DND-41 (cell line): ENCODE results near the gene DIAPH3.

ENCODE experiments used
- ATAC-seq: fragments of 200-7000 bp; cut with Tn5 transposase; 3 replicates; pipeline ENCODE4 v1.9.1; 2021; ENCODE audit warnings: low read depth; ENCODE audit not compliant: insufficient read depth
- DNase-seq: peaks from one replicate; pipeline ENCODE4 v3.0.0-alpha.2; 2020
- H2AFZ ChIP-seq: 2 replicates; pipeline ENCODE4 v1.6.0; 2012; ENCODE audit warnings: low read depth, low read length
- H3K27ac ChIP-seq: 2 replicates; pipeline ENCODE4 v1.5.1; 2012; ENCODE audit warnings: low read length, inconsistent platforms
- H3K27me3 ChIP-seq: fragments of 200-600 bp; sonication (generic); 2 replicates; pipeline ENCODE4 v1.6.0; 2012; ENCODE audit warnings: low read length, mild to moderate bottlenecking, inconsistent platforms; ENCODE audit not compliant: insufficient read depth, poor library complexity
- H3K36me3 ChIP-seq: 2 replicates; pipeline ENCODE4 v1.5.1; 2012; ENCODE audit warnings: low read length, inconsistent platforms; ENCODE audit not compliant: insufficient read depth
- H3K4me1 ChIP-seq: 2 replicates; pipeline ENCODE4 v1.5.1; 2012; ENCODE audit warnings: mild to moderate bottlenecking, low read length; ENCODE audit not compliant: insufficient read depth
- H3K4me2 ChIP-seq: 2 replicates; pipeline ENCODE4 v1.6.0; 2012; ENCODE audit warnings: mild to moderate bottlenecking, moderate library complexity, low read length, inconsistent platforms; ENCODE audit not compliant: insufficient read depth
- H3K4me3 ChIP-seq, 2 experiments: fragments of 200-600 bp in 1 of 2; shearing (Covaris generic) in 1 of 2; 2 replicates each; pipeline ENCODE4 v1.5.1; 2012 to 2016; ENCODE audit warnings: inconsistent platforms in 2 of 2, low read length in 2 of 2, mild to moderate bottlenecking in 2 of 2, low read depth in 1 of 2, moderate library complexity in 1 of 2
- H3K79me2 ChIP-seq: 2 replicates; pipeline ENCODE4 v1.6.0; 2012; ENCODE audit warnings: low read length, inconsistent platforms; ENCODE audit not compliant: insufficient read depth
- H3K9ac ChIP-seq: 2 replicates; pipeline ENCODE4 v1.6.0; 2012; ENCODE audit warnings: low read depth, mild to moderate bottlenecking, inconsistent platforms, low read length, moderate library complexity
- H3K9me3 ChIP-seq: 2 replicates; pipeline ENCODE4 v1.5.1; 2012; ENCODE audit warnings: low read length, moderate library complexity, mild to moderate bottlenecking, inconsistent platforms; ENCODE audit not compliant: insufficient read depth, severe bottlenecking
- H4K20me1 ChIP-seq: 2 replicates; pipeline ENCODE4 v1.6.0; 2012; ENCODE audit warnings: low read length; ENCODE audit not compliant: insufficient read depth
- EZH2 ChIP-seq: IDR thresholded peaks from 3 replicates; pipeline ENCODE4 v1.6.1; 2012; ENCODE audit warnings: borderline replicate concordance, low read depth, mild to moderate bottlenecking, moderate library complexity, low read length, inconsistent platforms; ENCODE audit not compliant: severe bottlenecking
- TF ChIP-seq, protein P1 (sequence below): IDR thresholded peaks from 2 replicates; pipeline ENCODE4 v1.5.1; 2012; ENCODE audit warnings: borderline replicate concordance, low read length, moderate library complexity, mild to moderate bottlenecking; ENCODE audit not compliant: poor library complexity, severe bottlenecking; ENCODE audit errors: extremely low read depth

The DIAPH3 gene

DNA sequence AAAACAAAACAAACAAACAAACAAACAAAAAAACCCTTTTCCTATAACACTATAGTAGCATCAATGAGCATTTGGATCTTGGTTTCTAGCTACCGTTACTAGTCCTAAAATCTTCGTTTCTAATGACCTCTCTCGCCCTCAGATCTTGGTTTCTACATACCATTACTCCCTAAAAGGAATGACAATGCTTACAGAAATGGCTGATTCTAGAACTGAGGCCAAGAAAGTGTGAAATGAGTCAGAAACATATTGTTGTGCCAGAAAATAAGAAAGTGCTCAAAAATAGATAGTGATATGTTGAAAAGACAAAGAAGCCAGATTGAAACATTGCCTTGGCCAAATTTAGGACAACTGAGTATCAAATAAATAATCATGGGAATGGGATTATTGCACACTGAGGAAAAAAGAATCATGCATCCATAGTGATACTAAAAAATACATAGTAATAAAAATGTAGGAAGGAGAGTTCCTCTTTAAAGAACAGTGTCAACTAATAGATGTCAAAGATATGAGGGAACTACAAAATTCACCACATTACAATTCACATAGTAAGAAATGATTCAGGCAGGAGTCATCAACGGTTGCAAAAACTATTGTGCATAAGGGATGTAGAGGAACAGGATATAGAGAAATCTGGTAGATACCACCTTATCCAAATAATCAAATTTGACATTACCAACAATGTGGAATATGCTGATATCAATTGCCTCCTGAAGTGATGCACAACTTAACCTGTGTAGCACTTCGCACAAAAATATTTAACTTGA lies 386.6 kb downstream of the DIAPH3 start:
- TF ChIP-seq EZH2, result no peak
- TF ChIP-seq, protein P1, sequence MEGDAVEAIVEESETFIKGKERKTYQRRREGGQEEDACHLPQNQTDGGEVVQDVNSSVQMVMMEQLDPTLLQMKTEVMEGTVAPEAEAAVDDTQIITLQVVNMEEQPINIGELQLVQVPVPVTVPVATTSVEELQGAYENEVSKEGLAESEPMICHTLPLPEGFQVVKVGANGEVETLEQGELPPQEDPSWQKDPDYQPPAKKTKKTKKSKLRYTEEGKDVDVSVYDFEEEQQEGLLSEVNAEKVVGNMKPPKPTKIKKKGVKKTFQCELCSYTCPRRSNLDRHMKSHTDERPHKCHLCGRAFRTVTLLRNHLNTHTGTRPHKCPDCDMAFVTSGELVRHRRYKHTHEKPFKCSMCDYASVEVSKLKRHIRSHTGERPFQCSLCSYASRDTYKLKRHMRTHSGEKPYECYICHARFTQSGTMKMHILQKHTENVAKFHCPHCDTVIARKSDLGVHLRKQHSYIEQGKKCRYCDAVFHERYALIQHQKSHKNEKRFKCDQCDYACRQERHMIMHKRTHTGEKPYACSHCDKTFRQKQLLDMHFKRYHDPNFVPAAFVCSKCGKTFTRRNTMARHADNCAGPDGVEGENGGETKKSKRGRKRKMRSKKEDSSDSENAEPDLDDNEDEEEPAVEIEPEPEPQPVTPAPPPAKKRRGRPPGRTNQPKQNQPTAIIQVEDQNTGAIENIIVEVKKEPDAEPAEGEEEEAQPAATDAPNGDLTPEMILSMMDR, result no peak
- Histone ChIP-seq H4K20me1 (no peaks in the 10 kb centered on the region), H3K4me2 (no peak overlapping the region), H3K27me3 (no peaks in the 10 kb centered on the region), H3K9me3 (no peaks in the 10 kb centered on the region), H3K4me3 (no peak overlapping the region), H3K79me2 (no peaks in the 10 kb centered on the region), H3K27ac (no peak overlapping the region), H3K4me1 (no peaks in the 10 kb centered on the region), H2AFZ (no peak overlapping the region), H3K9ac (no peak overlapping the region), H3K36me3 (peaks cover 9% of the 10 kb centered on the region; the same call in 1 of the 2 replicates)
- DNase-seq (no peak), ATAC-seq (no peak)

DNA sequence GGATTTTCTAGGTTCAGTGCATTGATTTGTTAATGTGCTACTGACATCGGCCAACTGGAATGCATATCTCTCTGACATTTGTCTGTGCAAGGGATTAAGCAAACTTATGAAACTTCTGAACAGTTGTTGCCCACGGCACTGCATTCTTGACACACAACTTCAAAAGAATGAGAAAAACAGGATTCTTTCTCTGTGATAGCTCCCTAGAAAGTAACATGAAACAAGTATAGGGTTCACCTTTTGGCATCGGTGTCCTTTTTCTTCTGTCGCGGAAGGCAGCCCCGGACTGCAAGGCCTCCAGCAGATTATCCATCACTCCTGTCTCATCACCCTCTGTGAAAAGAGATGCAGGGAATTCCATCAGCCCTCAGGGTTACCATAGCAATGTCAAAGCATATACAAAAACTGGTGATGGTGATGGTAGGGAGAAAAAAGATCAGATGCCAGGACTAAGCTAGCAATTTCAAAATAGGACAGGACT lies 389.2 kb downstream of the DIAPH3 start:
- peaks cover 5% of the 10 kb centered on the region; the same call in 1 of the 2 replicates for H3K36me3 ChIP-seq
- no peak for DNase-seq
- no peak overlapping the region for H3K27ac ChIP-seq
- no peaks in the 10 kb centered on the region for H4K20me1 ChIP-seq
- no peak overlapping the region for H3K4me3 ChIP-seq
- no peaks in the 10 kb centered on the region for H3K79me2 ChIP-seq
- H2AFZ ChIP-seq, result no peak overlapping the region
- H3K9me3 ChIP-seq, result no peaks in the 10 kb centered on the region
- no peak overlapping the region for H3K4me2 ChIP-seq
- H3K9ac ChIP-seq, result no peak overlapping the region
- TF ChIP-seq EZH2, result no peak
- TF ChIP-seq, protein P1, result no peak
- no peaks in the 10 kb centered on the region for H3K27me3 ChIP-seq
- H3K4me1 ChIP-seq, result no peaks in the 10 kb centered on the region
- ATAC-seq, result no peak

DNA sequence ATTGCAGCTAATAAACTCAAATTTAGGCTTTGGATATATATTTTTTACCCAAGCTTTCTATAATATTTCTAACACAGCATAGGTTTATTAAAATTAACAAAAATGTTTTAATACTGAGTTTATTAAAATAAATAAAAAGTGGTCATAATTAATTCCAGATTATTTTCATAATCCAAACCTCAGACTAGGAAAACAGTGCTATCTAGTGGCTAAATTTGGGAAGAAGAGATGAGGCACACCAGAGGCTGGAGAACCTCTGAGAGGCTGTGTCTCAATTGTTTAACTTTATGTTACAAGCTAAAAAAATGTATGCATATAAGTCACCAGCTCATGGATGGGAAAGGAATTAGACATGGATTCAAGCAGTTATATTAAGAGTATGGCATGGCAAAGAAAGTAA lies 392.5 kb downstream of the DIAPH3 start:
- Histone ChIP-seq H3K27me3 (no peaks in the 10 kb centered on the region), H4K20me1 (no peaks in the 10 kb centered on the region), H3K4me1 (no peaks in the 10 kb centered on the region), H3K9ac (no peak overlapping the region), H3K79me2 (no peaks in the 10 kb centered on the region), H3K9me3 (no peaks in the 10 kb centered on the region), H2AFZ (no peak overlapping the region), H3K36me3 (peaks cover 5% of the 10 kb centered on the region; the same call in 1 of the 2 replicates), H3K27ac (no peak overlapping the region), H3K4me2 (no peak overlapping the region), H3K4me3 (no peak overlapping the region)
- DNase-seq (no peak), ATAC-seq (no peak)
- TF ChIP-seq EZH2, result no peak
- TF ChIP-seq, protein P1, result peak; percentile 52
